ENCODE measurements around the gene TMIGD2.

GRCh38 chr19:4327252-4327876 lies 25.2 kb upstream of the TMIGD2 start:
- TF ChIP-seq CTCF (conservative IDR thresholded peaks at IDR 0.05; ENCODE audit: low read depth, low read length), result no peak
- no peak for TF ChIP-seq SMC3 (IDR thresholded peaks at IDR 0.05; ENCODE audit: low read depth, low read length)
- TF ChIP-seq CEBPB (IDR thresholded peaks at IDR 0.05; ENCODE audit: low read depth, low read length), result no peak
- no peak for TF ChIP-seq MXI1 (IDR thresholded peaks at IDR 0.05; ENCODE audit: borderline replicate concordance, low read depth, low read length)
- no peak for TF ChIP-seq POLR2A (IDR thresholded peaks at IDR 0.05; ENCODE audit: low read depth, low read length)
- no peak for TF ChIP-seq RAD21 (IDR thresholded peaks at IDR 0.05; ENCODE audit: low read length)
- no peak for TF ChIP-seq RCOR1 (IDR thresholded peaks at IDR 0.05; ENCODE audit: insufficient replicate concordance, low read length)
